A673 (cell line): Measurements from ENCODE around the gene ZNF33A.

Experiments
- CTCF ChIP-seq: fragments of 300-800, 200-600 bp; sonication (generic); conservative IDR thresholded peaks from 2 replicates; pipeline ENCODE4 v1.5.1; 2017; ENCODE audit warnings: low read depth, mild to moderate bottlenecking, antibody characterized with exemption, low read length, moderate library complexity, mixed read lengths
- EZH2 ChIP-seq: fragments of 200-600 bp; sonication (generic); IDR thresholded peaks from 2 replicates; pipeline ENCODE4 v1.6.1; 2017; ENCODE audit warnings: borderline replicate concordance, low read depth, mild to moderate bottlenecking, mixed read lengths, antibody characterized with exemption, low read length; ENCODE audit not compliant: poor library complexity, severe bottlenecking

- TF ChIP-seq CTCF (no peak), EZH2 (no peak)
Measured at GRCh38 chr10:37992083-37992482, 18.4 kb upstream of the ZNF33A start.
